Colonic mucosa (tissue), 4 donors: ENCODE measurements around the gene GLCE. TPM values are rescaled to one million over a fixed set of nuclear protein-coding genes. Genes with fewer than 3 reads are reported as not detected.

Experiments used
- DNase-seq: peaks from one replicate; pipeline ENCODE4 v3.0.0-alpha.2; 2020
- H3K27ac ChIP-seq: fragments of 200-600 bp; one replicate; pipeline ENCODE4 v1.8.0; 2021
- H3K27me3 ChIP-seq: fragments of 200-600 bp; one replicate; pipeline ENCODE4 v1.8.0; 2021
- H3K36me3 ChIP-seq: fragments of 200-600 bp; one replicate; pipeline ENCODE4 v1.8.0; 2021
- H3K4me1 ChIP-seq: fragments of 200-600 bp; one replicate; pipeline ENCODE4 v1.8.0; 2021; ENCODE audit warnings: mild to moderate bottlenecking
- H3K4me3 ChIP-seq: fragments of 200-600 bp; one replicate; pipeline ENCODE4 v1.8.0; 2021
- H3K9ac ChIP-seq, 2 donors: one replicate each; pipeline ENCODE4 v1.7.0; 2013; ENCODE audit warnings: control low read depth in 2 of 2, low read depth in 2 of 2, low read length in 2 of 2
- H3K9me3 ChIP-seq: fragments of 200-600 bp; one replicate; pipeline ENCODE4 v1.8.0; 2021
- CTCF ChIP-seq: fragments of 200-600 bp; IDR thresholded peaks from one replicate; pipeline ENCODE4 v1.8.0; 2022; ENCODE audit warnings: antibody characterized with exemption, mild to moderate bottlenecking
- intact Hi-C: fragments of 100-400 bp; cut with DNase I; formaldehyde crosslinking; loops from one replicate; pipeline ENCODE4 v1.14.1; 2022
- total RNA-seq, 2 donors: library from RNA; stranded (reverse); fragmentation: NEBNext Ultra II Directional in 1 of 2; extraction: Animal tissue kit (Norgen Biotek cat#: 25700) in 1 of 2; gene quantifications; one replicate each; pipeline ENCODE4 v1.2.1, GENCODE V29; 2021
- donor health status: healthy.
- donor health status: DM: no; HTN: no; CAD: no.
- donor health status: DM: no; HTN: no; CAD: no.

GLCE gene
- total RNA-seq, 2 donors from 2014 or later: 28.0 to 61.1 TPM

GRCh38 chr15:69317392-69317841 lies 157.0 kb downstream of the GLCE start:
- Histone ChIP-seq H3K9ac (peak overlapping the region; percentile 44 to 82), H3K27ac (peak overlapping the region; percentile 87), H3K4me3 (peak overlapping the region; percentile 9), H3K4me1 (peaks cover 8% of the 10 kb centered on the region), H3K9me3 (no peaks in the 10 kb centered on the region), H3K36me3 (no peaks in the 10 kb centered on the region), H3K27me3 (no peaks in the 10 kb centered on the region)
- no peak for TF ChIP-seq CTCF
- intact Hi-C loops: no loop called here
- peak; percentile 76 for DNase-seq

DNA sequence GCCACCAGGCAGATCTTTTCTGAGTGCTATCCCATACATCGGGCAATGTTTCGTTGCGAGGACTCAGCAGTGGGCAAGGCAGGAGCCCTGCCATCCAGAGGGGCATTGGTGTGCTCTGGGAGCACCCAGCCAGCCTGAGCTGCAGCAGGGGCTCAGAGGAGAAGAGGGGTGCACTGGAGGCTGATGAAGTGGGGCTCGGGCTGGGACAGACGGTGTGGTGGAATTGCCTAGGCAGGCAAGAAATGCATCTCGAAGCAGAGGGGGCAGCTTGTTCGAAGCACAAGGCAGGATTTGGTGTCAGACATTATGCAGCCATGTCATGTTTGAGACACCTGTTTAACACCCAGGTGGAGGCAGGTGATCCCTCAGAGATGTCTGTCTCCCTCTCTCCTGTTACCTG lies 157.6 kb downstream of the GLCE start:
- H3K36me3 ChIP-seq: no peaks in the 10 kb centered on the region
- TF ChIP-seq CTCF: no peak
- H3K9ac ChIP-seq: peak overlapping the region; percentile 20 to 82
- H3K9me3 ChIP-seq: no peaks in the 10 kb centered on the region
- H3K4me1 ChIP-seq: peaks cover 8% of the 10 kb centered on the region
- peak overlapping the region; percentile 87 for H3K27ac ChIP-seq
- no peak for DNase-seq
- H3K27me3 ChIP-seq: no peaks in the 10 kb centered on the region
- intact Hi-C loops: no loop called here
- H3K4me3 ChIP-seq: no peak overlapping the region

DNA sequence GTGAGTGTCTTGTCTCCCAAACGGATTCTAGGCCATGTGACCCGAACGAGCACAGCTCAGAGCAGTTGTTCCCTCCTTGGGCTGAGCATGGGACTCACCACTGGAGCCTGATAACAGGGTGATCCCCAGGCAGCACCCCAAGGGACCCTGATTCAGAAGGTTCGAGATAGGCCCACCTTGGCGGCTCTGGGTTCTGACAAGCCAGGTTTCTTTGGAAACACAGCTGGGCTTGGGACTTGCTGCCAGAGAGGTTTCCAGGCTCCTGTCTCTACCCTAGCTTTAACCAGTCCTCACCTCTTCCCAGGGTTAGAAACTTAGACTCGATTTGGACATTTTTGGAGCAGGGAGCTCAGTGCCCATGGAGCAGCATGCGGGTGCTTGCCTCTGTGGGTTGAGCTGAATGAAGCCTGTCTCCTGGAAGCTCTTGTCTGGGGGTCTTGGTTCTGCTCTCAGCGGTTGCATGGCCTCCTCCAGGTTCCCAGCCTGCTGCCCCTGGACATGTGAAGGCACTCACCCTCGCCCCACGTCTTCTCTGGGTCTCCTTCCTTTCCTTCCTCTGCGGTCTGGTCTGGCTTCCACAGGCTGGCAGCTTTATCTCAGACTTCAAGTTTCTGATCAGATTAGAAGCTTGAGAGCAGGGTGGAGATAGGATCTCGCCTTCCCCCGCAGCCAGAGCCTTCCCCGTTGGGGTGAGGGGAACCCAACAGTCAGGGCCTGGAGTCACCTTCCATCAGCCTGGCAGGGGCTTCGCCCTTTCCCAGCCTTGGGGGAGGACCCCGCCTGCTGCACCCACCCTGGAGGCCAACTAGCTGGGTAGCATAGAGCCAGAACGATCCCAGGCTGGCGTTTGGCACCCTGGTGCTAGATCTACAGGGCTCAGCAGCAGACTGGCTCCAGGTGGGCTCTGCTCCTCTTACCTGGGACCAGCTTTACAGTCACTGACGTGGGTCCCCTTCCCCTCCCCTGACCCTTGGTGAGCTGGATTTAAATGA lies 159.2 kb downstream of the GLCE start:
- H3K9me3 ChIP-seq: no peaks in the 10 kb centered on the region
- intact Hi-C loops: no loop called here
- no peaks in the 10 kb centered on the region for H3K36me3 ChIP-seq
- peak; percentile 20 for DNase-seq
- no peak overlapping the region for H3K4me3 ChIP-seq
- no peak overlapping the region for H3K27ac ChIP-seq
- no peaks in the 10 kb centered on the region for H3K27me3 ChIP-seq
- peaks cover 8% of the 10 kb centered on the region for H3K4me1 ChIP-seq
- no peak for TF ChIP-seq CTCF
- H3K9ac ChIP-seq: peak overlapping the region; percentile 22 to 43

DNA sequence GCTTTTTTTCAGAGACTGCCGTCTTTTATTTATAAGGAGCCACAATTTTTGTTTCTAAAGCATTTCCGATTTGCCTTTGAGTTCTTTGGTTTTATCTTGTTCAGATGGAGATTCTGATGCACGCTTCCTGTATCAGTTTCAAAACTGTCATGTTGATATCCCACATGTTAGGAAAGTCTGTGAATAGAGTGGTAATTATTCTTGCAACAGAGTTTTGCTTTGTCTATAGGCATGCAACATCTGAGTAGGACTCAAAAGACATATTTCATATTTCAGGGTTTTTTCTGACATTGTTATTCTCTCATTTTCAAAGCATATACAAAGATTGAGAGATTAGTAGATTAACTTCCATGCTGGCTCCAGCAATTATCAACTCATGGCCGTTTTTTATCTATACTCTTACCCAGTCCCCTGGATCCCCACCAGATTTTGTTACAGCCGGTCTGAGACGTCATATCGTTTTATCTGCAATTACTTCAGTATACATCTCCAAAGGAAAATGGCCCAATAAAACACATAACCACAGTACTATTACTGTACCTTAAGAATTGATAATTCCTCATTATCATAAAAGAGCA lies 160.6 kb downstream of the GLCE start:
- peak; percentile 63 for DNase-seq
- TF ChIP-seq CTCF: no peak
- H3K9me3 ChIP-seq: no peaks in the 10 kb centered on the region
- H3K36me3 ChIP-seq: no peaks in the 10 kb centered on the region
- H3K27ac ChIP-seq: no peak overlapping the region
- H3K4me3 ChIP-seq: no peak overlapping the region
- peak overlapping the region in 1 of 2 donors; percentile 36 for H3K9ac ChIP-seq
- no peaks in the 10 kb centered on the region for H3K27me3 ChIP-seq
- peaks cover 8% of the 10 kb centered on the region for H3K4me1 ChIP-seq
- intact Hi-C loops: no loop called here

Other genes starting within 250 kb of the GLCE start
- 1 to 10 TPM; 4.2 to 5.9 TPM for gene SPESP1, start 230.1 kb upstream of the GLCE start, total RNA-seq
- gene NOX5, start 145.9 kb upstream of the GLCE start, total RNA-seq: under 1 TPM; 0.05 to 0.17 TPM
- gene PAQR5, start 138.3 kb downstream of the GLCE start, total RNA-seq: 10 to 100 TPM; 36.3 to 71.1 TPM